ENCODE data around the gene HMGB3.

DNA sequence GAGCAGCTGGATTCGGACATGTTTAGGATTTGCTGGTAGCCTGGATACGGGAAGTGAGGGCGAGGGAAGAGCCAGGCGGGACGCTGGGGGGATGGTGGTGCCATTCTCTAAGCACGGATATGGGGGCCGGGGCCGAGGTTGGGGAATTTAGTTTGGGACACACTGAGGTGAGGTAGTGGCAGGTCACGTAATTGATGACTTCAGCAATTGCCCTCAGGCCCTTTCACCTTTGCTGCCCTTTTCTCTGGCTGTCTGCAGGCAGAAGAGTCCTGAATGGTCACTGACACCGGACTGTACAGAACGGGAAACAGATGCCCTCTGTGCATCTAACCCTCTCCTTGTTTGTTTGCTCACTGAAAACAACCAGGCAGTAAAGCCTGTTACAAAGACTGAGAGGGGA lies 16.9 kb upstream of the HMGB3 start:
- TF ChIP-seq, protein P1, sequence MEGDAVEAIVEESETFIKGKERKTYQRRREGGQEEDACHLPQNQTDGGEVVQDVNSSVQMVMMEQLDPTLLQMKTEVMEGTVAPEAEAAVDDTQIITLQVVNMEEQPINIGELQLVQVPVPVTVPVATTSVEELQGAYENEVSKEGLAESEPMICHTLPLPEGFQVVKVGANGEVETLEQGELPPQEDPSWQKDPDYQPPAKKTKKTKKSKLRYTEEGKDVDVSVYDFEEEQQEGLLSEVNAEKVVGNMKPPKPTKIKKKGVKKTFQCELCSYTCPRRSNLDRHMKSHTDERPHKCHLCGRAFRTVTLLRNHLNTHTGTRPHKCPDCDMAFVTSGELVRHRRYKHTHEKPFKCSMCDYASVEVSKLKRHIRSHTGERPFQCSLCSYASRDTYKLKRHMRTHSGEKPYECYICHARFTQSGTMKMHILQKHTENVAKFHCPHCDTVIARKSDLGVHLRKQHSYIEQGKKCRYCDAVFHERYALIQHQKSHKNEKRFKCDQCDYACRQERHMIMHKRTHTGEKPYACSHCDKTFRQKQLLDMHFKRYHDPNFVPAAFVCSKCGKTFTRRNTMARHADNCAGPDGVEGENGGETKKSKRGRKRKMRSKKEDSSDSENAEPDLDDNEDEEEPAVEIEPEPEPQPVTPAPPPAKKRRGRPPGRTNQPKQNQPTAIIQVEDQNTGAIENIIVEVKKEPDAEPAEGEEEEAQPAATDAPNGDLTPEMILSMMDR (IDR thresholded peaks at IDR 0.05) = no peak
- no peak for TF ChIP-seq POLR2A (IDR thresholded peaks at IDR 0.05)

Data from adrenal gland (tissue), 5 donors.